NB4 (cell line): ENCODE results near the gene NUMB.

ENCODE experiments used
- MYC ChIP-seq: IDR thresholded peaks from 2 replicates; pipeline ENCODE4 v1.6.1; 2011; ENCODE audit warnings: low read depth, low read length
- POLR2A ChIP-seq: IDR thresholded peaks from 2 replicates; pipeline ENCODE4 v1.6.1; 2011; ENCODE audit warnings: mild to moderate bottlenecking; ENCODE audit not compliant: insufficient read length; ENCODE audit errors: extremely low read depth
- TF ChIP-seq, protein P1 (sequence below): IDR thresholded peaks from one replicate; pipeline ENCODE4 v1.5.1; 2012; ENCODE audit warnings: low read depth, low read length

DNA sequence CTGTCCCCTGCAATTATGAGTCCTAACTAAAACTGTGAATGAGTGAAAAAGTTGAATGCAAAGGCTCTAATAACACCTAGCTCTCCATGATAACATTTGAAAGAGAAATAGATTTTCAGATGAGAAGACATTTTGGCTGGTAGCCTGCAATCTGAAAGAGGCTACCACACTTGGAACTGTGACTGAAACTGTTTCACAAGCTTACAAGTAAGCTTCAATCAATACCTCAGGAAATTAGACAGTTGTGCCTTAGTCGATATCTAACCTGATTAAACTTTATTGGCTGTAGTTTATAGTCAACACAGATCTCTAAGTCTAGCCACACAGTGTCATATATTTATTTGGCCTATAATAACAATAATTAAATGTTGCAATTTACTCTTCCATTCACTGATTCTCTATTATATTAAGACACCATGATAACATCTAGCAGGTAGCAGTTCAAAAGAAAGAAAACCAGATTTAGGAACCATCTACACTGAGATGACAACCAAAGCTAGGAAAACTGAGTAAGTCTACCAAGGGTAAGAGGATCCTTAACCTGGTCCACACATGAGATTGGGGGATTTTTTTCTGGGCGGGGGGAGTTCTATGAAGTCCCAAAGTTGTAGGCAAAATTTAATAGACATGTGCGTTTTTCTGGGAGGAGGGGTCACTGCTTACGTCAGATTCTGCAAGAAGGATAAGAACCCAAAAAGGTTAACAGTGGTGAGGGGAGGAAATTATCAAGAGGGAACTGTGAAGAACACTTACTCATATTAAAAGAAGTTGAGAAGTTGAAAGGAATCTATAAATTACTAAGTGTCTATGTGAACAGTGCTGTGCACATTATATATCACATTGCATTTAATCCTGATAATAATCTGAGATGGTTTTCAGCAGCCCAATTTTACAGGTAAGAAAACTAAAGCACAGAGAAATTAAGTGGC is 65.8 kb downstream of the NUMB start:
- TF ChIP-seq MYC = no peak
- no peak for TF ChIP-seq POLR2A
- TF ChIP-seq, protein P1, sequence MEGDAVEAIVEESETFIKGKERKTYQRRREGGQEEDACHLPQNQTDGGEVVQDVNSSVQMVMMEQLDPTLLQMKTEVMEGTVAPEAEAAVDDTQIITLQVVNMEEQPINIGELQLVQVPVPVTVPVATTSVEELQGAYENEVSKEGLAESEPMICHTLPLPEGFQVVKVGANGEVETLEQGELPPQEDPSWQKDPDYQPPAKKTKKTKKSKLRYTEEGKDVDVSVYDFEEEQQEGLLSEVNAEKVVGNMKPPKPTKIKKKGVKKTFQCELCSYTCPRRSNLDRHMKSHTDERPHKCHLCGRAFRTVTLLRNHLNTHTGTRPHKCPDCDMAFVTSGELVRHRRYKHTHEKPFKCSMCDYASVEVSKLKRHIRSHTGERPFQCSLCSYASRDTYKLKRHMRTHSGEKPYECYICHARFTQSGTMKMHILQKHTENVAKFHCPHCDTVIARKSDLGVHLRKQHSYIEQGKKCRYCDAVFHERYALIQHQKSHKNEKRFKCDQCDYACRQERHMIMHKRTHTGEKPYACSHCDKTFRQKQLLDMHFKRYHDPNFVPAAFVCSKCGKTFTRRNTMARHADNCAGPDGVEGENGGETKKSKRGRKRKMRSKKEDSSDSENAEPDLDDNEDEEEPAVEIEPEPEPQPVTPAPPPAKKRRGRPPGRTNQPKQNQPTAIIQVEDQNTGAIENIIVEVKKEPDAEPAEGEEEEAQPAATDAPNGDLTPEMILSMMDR = no peak
